ENCODE results near the gene TEX19.

DNA sequence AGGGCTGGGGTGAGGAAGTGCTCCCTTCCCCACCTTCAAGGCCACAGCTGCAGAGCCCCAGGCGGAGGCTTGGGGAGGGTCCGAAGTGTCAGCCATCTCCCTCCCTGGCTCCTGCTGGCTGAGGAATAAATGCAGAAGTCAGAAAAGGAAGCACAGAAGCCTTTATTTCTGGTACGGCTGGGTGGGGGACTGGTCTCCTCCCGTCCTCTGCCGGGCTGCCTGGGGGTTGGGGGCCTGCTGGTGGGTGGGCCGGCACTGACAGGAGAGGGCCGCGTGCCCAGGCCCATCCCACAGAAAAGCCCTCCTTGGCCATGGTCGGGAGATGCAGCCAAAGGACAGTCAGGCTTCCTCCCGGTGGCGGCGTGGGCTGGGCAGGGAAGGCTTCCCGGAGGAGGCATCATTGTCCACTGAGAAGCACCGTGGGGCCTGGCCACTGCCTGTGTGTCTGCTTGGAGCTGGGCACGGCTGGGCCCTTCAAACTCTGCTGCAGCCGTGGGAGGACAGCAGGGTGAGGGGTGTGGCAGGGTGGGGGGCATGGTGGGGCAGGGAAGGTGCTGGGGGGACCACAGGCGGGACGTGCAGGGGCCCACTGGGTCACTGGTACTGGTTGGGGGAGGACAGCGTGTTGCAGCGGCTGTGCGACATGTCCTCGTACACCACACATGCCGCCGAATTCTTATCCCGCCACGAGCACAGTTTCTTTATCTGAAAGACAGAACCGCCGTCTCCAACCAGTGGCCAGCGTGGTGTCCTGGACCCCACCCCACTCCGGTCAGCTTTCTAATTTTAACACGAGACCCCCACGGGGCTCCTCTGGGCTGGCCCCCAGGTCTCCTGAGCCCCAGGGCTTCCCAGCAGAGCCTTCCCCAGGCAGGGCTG, 44.1 kb upstream of the TEX19 start:
- TF ChIP-seq, protein P1, sequence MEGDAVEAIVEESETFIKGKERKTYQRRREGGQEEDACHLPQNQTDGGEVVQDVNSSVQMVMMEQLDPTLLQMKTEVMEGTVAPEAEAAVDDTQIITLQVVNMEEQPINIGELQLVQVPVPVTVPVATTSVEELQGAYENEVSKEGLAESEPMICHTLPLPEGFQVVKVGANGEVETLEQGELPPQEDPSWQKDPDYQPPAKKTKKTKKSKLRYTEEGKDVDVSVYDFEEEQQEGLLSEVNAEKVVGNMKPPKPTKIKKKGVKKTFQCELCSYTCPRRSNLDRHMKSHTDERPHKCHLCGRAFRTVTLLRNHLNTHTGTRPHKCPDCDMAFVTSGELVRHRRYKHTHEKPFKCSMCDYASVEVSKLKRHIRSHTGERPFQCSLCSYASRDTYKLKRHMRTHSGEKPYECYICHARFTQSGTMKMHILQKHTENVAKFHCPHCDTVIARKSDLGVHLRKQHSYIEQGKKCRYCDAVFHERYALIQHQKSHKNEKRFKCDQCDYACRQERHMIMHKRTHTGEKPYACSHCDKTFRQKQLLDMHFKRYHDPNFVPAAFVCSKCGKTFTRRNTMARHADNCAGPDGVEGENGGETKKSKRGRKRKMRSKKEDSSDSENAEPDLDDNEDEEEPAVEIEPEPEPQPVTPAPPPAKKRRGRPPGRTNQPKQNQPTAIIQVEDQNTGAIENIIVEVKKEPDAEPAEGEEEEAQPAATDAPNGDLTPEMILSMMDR (conservative IDR thresholded peaks at IDR 0.05; ENCODE audit: low read length): no peak
- TF ChIP-seq EZH2phosphoT487 (IDR thresholded peaks at IDR 0.05; ENCODE audit: borderline replicate concordance, low read depth, low read length): no peak

Measured in OCI-LY7 (cell line).